HEK293 (cell line): ENCODE data around the gene STK38.

Experiments used
- EGR2 ChIP-seq: fragments of 450-650 bp; formaldehyde crosslinking; IDR thresholded peaks from 2 replicates; pipeline ENCODE4 v1.5.1; 2016; ENCODE audit warnings: low read depth, missing biosample characterization, missing genetic modification characterization
- HOXD13 ChIP-seq: sonication (generic); formaldehyde crosslinking; IDR thresholded peaks from 2 replicates; pipeline ENCODE4 v1.8.0; 2022; ENCODE audit warnings: missing genetic modification reagents, borderline replicate concordance
- IKZF3 ChIP-seq: fragments of 450-650 bp; IDR thresholded peaks from 2 replicates; pipeline ENCODE4 v1.5.0; 2018; ENCODE audit warnings: missing biosample characterization, mild to moderate bottlenecking, missing genetic modification characterization, moderate library complexity
- KLF1 ChIP-seq: fragments of 450-650 bp; formaldehyde crosslinking; IDR thresholded peaks from 2 replicates; pipeline ENCODE4 v1.5.1; 2016; ENCODE audit warnings: missing biosample characterization, missing genetic modification characterization
- OVOL3 ChIP-seq: fragments of 450-650 bp; formaldehyde crosslinking; IDR thresholded peaks from 2 replicates; pipeline ENCODE4 v1.5.1; 2016; ENCODE audit warnings: missing biosample characterization, missing genetic modification characterization
- WT1 ChIP-seq: fragments of 450-650 bp; formaldehyde crosslinking; IDR thresholded peaks from 2 replicates; pipeline ENCODE4 v1.5.1; 2016; ENCODE audit warnings: missing biosample characterization, missing genetic modification characterization
- ZBTB48 ChIP-seq: fragments of 450-650 bp; formaldehyde crosslinking; IDR thresholded peaks from 2 replicates; pipeline ENCODE4 v1.5.1; 2016; ENCODE audit warnings: missing biosample characterization, missing genetic modification characterization
- ZFP41 ChIP-seq: fragments of 450-650 bp; formaldehyde crosslinking; IDR thresholded peaks from 2 replicates; pipeline ENCODE4 v1.5.1; 2016; ENCODE audit warnings: missing biosample characterization, missing genetic modification characterization, borderline replicate concordance
- ZNF19 ChIP-seq: fragments of 450-650 bp; formaldehyde crosslinking; IDR thresholded peaks from 2 replicates; pipeline ENCODE4; 2016; ENCODE audit warnings: missing biosample characterization, missing genetic modification characterization, low read depth
- ZNF239 ChIP-seq: fragments of 450-650 bp; formaldehyde crosslinking; IDR thresholded peaks from 2 replicates; pipeline ENCODE4 v1.5.1; 2016; ENCODE audit warnings: missing biosample characterization, missing genetic modification characterization
- ZNF280D ChIP-seq: fragments of 450-650 bp; formaldehyde crosslinking; IDR thresholded peaks from 2 replicates; pipeline ENCODE4 v1.5.1; 2016; ENCODE audit warnings: missing biosample characterization, missing genetic modification characterization
- ZNF302 ChIP-seq: fragments of 450-650 bp; formaldehyde crosslinking; IDR thresholded peaks from 2 replicates; pipeline ENCODE4 v1.5.1; 2016; ENCODE audit warnings: missing biosample characterization, missing genetic modification characterization, low read depth
- ZNF37A ChIP-seq: fragments of 450-650 bp; IDR thresholded peaks from 2 replicates; pipeline ENCODE4 v1.5.1; 2018; ENCODE audit warnings: missing biosample characterization, missing genetic modification characterization
- ZNF398 ChIP-seq: fragments of 450-650 bp; formaldehyde crosslinking; IDR thresholded peaks from 2 replicates; pipeline ENCODE4 v1.5.1; 2017; ENCODE audit warnings: missing biosample characterization, missing genetic modification characterization
- ZNF416 ChIP-seq: fragments of 450-650 bp; formaldehyde crosslinking; IDR thresholded peaks from 2 replicates; pipeline ENCODE4 v1.5.1; 2016; ENCODE audit warnings: missing biosample characterization, missing genetic modification characterization
- ZNF785 ChIP-seq: fragments of 450-650 bp; formaldehyde crosslinking; IDR thresholded peaks from 2 replicates; pipeline ENCODE4 v1.5.1; 2016; ENCODE audit warnings: missing biosample characterization, missing genetic modification characterization
- ZXDB ChIP-seq: fragments of 450-650 bp; formaldehyde crosslinking; IDR thresholded peaks from 2 replicates; pipeline ENCODE4 v1.5.1; 2016; ENCODE audit warnings: missing biosample characterization, missing genetic modification characterization
- TF ChIP-seq, protein P1 (sequence below): fragments of 450-650 bp; formaldehyde crosslinking; IDR thresholded peaks from 2 replicates; pipeline ENCODE4 v1.5.1; 2016; ENCODE audit warnings: missing biosample characterization, missing genetic modification characterization
- TF ChIP-seq, protein P2 (sequence below): fragments of 450-650 bp; formaldehyde crosslinking; IDR thresholded peaks from 2 replicates; pipeline ENCODE4 v1.5.1; 2016; ENCODE audit warnings: missing biosample characterization, missing genetic modification characterization
- TF ChIP-seq, protein P3 (sequence below): fragments of 450-650 bp; formaldehyde crosslinking; IDR thresholded peaks from 2 replicates; pipeline ENCODE4 v1.5.1; 2017; ENCODE audit warnings: missing biosample characterization, missing genetic modification characterization
- TF ChIP-seq, protein P4 (sequence below): fragments of 450-650 bp; formaldehyde crosslinking; IDR thresholded peaks from 2 replicates; pipeline ENCODE4 v1.5.1; 2017; ENCODE audit warnings: missing biosample characterization, missing genetic modification characterization
- TF ChIP-seq, protein P5 (sequence below): fragments of 450-650 bp; formaldehyde crosslinking; IDR thresholded peaks from 2 replicates; pipeline ENCODE4 v1.5.1; 2016; ENCODE audit warnings: missing biosample characterization, missing genetic modification characterization, low read depth

Gene STK38

GRCh38 chr6:36546920-36547645 lies at the start of gene STK38 (continued):
- TF ChIP-seq ZNF302 (tag by site-specific recombination) (no peak), WT1 (tag by site-specific recombination) (no peak), ZNF398 (tag by site-specific recombination) (peak; percentile 81), ZNF280D (no peak), OVOL3 (tag by site-specific recombination) (peak; percentile 32; the same call in 1 of the 2 replicates), HOXD13 (CRISPR knock-in tag) (0 out of 2 replicates have a peak, but pooled peaks have one; percentile 17), ZXDB (tag by site-specific recombination) (peak; percentile 70; the same call in 1 of the 2 replicates), IKZF3 (tag by site-specific recombination) (no peak), ZNF785 (no peak), ZBTB48 (tag by site-specific recombination) (peak; percentile 97), EGR2 (0 out of 2 replicates have a peak, but pooled peaks have one; percentile 2), ZNF37A (no peak), ZNF239 (tag by site-specific recombination) (no peak), ZNF19 (tag by site-specific recombination) (no peak), KLF1 (tag by site-specific recombination) (peak; percentile 52), ZFP41 (tag by site-specific recombination) (no peak), ZNF416 (no peak)
- TF ChIP-seq, protein P1, sequence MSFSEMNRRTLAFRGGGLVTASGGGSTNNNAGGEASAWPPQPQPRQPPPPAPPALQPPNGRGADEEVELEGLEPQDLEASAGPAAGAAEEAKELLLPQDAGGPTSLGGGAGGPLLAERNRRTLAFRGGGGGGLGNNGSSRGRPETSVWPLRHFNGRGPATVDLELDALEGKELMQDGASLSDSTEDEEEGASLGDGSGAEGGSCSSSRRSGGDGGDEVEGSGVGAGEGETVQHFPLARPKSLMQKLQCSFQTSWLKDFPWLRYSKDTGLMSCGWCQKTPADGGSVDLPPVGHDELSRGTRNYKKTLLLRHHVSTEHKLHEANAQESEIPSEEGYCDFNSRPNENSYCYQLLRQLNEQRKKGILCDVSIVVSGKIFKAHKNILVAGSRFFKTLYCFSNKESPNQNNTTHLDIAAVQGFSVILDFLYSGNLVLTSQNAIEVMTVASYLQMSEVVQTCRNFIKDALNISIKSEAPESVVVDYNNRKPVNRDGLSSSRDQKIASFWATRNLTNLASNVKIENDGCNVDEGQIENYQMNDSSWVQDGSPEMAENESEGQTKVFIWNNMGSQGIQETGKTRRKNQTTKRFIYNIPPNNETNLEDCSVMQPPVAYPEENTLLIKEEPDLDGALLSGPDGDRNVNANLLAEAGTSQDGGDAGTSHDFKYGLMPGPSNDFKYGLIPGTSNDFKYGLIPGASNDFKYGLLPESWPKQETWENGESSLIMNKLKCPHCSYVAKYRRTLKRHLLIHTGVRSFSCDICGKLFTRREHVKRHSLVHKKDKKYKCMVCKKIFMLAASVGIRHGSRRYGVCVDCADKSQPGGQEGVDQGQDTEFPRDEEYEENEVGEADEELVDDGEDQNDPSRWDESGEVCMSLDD (tag by site-specific recombination): 0 out of 2 replicates have a peak, but pooled peaks have one; percentile 41
- TF ChIP-seq, protein P2, sequence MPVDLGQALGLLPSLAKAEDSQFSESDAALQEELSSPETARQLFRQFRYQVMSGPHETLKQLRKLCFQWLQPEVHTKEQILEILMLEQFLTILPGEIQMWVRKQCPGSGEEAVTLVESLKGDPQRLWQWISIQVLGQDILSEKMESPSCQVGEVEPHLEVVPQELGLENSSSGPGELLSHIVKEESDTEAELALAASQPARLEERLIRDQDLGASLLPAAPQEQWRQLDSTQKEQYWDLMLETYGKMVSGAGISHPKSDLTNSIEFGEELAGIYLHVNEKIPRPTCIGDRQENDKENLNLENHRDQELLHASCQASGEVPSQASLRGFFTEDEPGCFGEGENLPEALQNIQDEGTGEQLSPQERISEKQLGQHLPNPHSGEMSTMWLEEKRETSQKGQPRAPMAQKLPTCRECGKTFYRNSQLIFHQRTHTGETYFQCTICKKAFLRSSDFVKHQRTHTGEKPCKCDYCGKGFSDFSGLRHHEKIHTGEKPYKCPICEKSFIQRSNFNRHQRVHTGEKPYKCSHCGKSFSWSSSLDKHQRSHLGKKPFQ: no peak
- TF ChIP-seq, protein P3, sequence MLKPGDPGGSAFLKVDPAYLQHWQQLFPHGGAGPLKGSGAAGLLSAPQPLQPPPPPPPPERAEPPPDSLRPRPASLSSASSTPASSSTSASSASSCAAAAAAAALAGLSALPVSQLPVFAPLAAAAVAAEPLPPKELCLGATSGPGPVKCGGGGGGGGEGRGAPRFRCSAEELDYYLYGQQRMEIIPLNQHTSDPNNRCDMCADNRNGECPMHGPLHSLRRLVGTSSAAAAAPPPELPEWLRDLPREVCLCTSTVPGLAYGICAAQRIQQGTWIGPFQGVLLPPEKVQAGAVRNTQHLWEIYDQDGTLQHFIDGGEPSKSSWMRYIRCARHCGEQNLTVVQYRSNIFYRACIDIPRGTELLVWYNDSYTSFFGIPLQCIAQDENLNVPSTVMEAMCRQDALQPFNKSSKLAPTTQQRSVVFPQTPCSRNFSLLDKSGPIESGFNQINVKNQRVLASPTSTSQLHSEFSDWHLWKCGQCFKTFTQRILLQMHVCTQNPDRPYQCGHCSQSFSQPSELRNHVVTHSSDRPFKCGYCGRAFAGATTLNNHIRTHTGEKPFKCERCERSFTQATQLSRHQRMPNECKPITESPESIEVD (tag by site-specific recombination): no peak
- TF ChIP-seq, protein P4, sequence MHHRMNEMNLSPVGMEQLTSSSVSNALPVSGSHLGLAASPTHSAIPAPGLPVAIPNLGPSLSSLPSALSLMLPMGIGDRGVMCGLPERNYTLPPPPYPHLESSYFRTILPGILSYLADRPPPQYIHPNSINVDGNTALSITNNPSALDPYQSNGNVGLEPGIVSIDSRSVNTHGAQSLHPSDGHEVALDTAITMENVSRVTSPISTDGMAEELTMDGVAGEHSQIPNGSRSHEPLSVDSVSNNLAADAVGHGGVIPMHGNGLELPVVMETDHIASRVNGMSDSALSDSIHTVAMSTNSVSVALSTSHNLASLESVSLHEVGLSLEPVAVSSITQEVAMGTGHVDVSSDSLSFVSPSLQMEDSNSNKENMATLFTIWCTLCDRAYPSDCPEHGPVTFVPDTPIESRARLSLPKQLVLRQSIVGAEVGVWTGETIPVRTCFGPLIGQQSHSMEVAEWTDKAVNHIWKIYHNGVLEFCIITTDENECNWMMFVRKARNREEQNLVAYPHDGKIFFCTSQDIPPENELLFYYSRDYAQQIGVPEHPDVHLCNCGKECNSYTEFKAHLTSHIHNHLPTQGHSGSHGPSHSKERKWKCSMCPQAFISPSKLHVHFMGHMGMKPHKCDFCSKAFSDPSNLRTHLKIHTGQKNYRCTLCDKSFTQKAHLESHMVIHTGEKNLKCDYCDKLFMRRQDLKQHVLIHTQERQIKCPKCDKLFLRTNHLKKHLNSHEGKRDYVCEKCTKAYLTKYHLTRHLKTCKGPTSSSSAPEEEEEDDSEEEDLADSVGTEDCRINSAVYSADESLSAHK: no peak
- TF ChIP-seq, protein P5, sequence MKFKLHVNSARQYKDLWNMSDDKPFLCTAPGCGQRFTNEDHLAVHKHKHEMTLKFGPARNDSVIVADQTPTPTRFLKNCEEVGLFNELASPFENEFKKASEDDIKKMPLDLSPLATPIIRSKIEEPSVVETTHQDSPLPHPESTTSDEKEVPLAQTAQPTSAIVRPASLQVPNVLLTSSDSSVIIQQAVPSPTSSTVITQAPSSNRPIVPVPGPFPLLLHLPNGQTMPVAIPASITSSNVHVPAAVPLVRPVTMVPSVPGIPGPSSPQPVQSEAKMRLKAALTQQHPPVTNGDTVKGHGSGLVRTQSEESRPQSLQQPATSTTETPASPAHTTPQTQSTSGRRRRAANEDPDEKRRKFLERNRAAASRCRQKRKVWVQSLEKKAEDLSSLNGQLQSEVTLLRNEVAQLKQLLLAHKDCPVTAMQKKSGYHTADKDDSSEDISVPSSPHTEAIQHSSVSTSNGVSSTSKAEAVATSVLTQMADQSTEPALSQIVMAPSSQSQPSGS: no peak
